NT2/D1 (cell line): ENCODE results near the gene ENOX1.

Experiments
- DNase-seq: peaks from one replicate; pipeline ENCODE4 v3.0.0-alpha.2; 2011; ENCODE audit warnings: low read depth, low spot score
- H3K27me3 ChIP-seq: 2 replicates; pipeline ENCODE4 v1.6.0; 2011; ENCODE audit warnings: mild to moderate bottlenecking; ENCODE audit not compliant: insufficient read length, insufficient read depth
- H3K36me3 ChIP-seq: 2 replicates; pipeline ENCODE4 v1.6.1; 2011; ENCODE audit warnings: mild to moderate bottlenecking, low read length, mixed read lengths; ENCODE audit not compliant: insufficient read depth, insufficient read length
- H3K4me1 ChIP-seq: 2 replicates; pipeline ENCODE4 v1.5.1; 2011; ENCODE audit not compliant: insufficient read depth, insufficient read length
- H3K4me3 ChIP-seq: 2 replicates; pipeline ENCODE4 v1.5.1; 2011; ENCODE audit warnings: low read depth; ENCODE audit not compliant: insufficient read length
- H3K9ac ChIP-seq: 2 replicates; pipeline ENCODE4 v1.6.0; 2011; ENCODE audit warnings: low read depth; ENCODE audit not compliant: insufficient read length
- H3K9me3 ChIP-seq: 2 replicates; pipeline ENCODE4 v1.5.1; 2011; ENCODE audit warnings: mild to moderate bottlenecking, low read length; ENCODE audit not compliant: insufficient read depth
- SUZ12 ChIP-seq: IDR thresholded peaks from 2 replicates; pipeline ENCODE4 v1.6.1; 2011; ENCODE audit not compliant: insufficient read length, insufficient read depth; ENCODE audit errors: extremely low read depth
- YY1 ChIP-seq: IDR thresholded peaks from 2 replicates; pipeline ENCODE4 v1.6.1; 2011; ENCODE audit not compliant: insufficient read length, insufficient read depth
- ZNF274 ChIP-seq: IDR thresholded peaks from 2 replicates; pipeline ENCODE4 v1.6.1; 2011; ENCODE audit warnings: mild to moderate bottlenecking, low read depth, low read length

Gene ENOX1

DNA sequence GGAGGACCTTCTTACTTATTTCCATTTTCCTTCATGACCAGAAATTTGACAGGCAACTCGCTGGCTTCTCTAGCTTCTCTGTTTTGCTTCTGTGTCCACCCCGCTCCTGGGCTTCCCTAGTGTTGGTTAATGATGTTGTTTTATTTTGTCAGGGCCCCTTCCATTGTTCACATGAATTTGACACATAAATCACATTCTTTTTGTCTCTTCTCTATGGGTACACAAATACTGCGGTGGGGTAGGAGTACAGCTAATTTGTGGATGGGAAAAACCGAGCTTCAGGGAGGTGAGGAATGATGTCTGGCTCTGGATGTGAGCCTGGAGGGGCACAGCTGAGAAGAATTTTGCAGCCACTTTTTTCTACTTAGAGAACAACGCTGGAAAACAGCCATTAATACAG is 563.6 kb downstream of the ENOX1 start:
- Histone ChIP-seq H3K27me3 (no peaks in the 10 kb centered on the region), H3K4me3 (no peak overlapping the region), H3K36me3 (no peaks in the 10 kb centered on the region), H3K9ac (no peak overlapping the region), H3K4me1 (no peaks in the 10 kb centered on the region), H3K9me3 (no peaks in the 10 kb centered on the region)
- no peak for TF ChIP-seq YY1
- no peak for TF ChIP-seq ZNF274
- no peak for TF ChIP-seq SUZ12
- no peak for DNase-seq

DNA sequence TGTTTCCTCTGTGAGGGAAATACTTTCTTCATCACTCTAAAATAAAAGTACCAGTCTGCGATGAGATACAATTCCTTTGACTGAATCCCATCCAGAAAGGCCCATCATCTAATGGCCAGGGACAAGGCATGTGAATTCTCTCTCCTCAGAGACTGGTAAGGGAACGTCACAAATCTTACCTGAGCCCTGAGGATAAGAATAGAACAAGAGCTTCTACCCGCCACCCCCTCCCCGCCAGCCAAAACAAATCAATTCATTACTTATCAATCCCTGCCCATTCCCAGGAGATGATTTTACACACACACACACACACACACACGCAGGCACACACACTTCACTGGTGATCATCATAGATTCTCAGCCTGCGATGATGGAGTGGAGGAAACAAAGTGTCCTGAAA is 564.7 kb downstream of the ENOX1 start:
- DNase-seq, result no peak
- no peaks in the 10 kb centered on the region for H3K36me3 ChIP-seq
- no peak overlapping the region for H3K4me3 ChIP-seq
- H3K9ac ChIP-seq, result no peak overlapping the region
- TF ChIP-seq YY1 (no peak), SUZ12 (no peak), ZNF274 (no peak)
- H3K4me1 ChIP-seq, result no peaks in the 10 kb centered on the region
- no peaks in the 10 kb centered on the region for H3K9me3 ChIP-seq
- no peaks in the 10 kb centered on the region for H3K27me3 ChIP-seq

DNA sequence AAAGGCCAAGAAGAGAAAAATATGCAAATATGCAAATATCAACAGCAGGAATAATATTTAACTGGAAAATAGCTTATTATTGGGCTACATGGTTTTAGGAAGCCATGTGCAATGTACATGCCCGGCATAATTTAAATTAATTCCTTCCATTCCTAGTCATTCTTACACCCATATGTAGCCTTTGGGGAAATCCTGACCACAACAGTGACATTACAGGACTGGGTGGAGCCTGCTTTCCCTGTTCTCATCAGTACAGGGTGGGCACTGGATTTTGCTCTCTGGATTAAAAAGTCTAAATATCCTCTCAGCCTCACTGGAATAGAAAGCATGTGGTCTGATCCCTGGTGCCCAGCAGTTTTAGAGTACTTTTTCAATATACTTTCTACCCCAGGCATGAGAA is 565.2 kb downstream of the ENOX1 start:
- Histone ChIP-seq H3K27me3 (no peaks in the 10 kb centered on the region), H3K36me3 (no peaks in the 10 kb centered on the region), H3K4me1 (no peaks in the 10 kb centered on the region), H3K4me3 (no peak overlapping the region), H3K9ac (no peak overlapping the region), H3K9me3 (no peaks in the 10 kb centered on the region)
- no peak for DNase-seq
- TF ChIP-seq ZNF274 (no peak), SUZ12 (no peak), YY1 (no peak)

DNA sequence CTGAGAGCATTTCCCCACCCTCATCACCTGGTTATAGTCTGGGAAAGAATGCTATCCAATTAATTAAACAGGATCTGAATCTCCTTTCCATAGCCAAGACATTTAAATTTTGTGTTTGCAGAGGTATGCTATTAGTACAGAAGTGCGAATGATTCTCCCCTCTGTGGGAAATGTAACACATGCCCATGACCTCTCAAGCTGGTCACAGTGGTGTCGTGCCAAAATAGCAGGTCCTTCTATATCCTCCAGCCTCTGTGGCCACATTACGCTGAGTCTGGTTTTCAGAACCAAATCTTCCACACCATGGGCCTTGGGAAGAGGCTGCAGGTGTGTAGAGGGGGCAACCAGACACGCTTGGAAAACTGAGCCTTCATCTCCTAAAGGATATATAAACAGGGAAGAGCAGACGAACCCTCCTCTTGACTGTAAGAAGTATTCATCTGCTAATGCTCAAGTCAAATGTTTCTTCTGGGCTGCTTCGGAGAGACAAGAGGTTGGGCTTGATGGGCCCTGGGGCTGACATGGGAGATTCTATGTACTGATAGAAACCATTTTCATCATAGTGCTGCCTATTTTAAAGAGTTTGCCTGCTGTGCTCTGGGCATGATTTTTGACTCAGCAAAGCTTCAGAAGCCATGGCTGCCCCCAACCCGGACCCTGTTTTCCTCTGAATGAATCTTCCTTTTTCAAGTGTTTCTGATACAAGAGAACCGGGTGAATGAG is 565.7 kb downstream of the ENOX1 start:
- TF ChIP-seq SUZ12 (no peak), YY1 (no peak), ZNF274 (no peak)
- no peak for DNase-seq
- no peaks in the 10 kb centered on the region for H3K27me3 ChIP-seq
- no peaks in the 10 kb centered on the region for H3K4me1 ChIP-seq
- H3K4me3 ChIP-seq, result no peak overlapping the region
- H3K9ac ChIP-seq, result no peak overlapping the region
- H3K36me3 ChIP-seq, result no peaks in the 10 kb centered on the region
- H3K9me3 ChIP-seq, result no peaks in the 10 kb centered on the region

DNA sequence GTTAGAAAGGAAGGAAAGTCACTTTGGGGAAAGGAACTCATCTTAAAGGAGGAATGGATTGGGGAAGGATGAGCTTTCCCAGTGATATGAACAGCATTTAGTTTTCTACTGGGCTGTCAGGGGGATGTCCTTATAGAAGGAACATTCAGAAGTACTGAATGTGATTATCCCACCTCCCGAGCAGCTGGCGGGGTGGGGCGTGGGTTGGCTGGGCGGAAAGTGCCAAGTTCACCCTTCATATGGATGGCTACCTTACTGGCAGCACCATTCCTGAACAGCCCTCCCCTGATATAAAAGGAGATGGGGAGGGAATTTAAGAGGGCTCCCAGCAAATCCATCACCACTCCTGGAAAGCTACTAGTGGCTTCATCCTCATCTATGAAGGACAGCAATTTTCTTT is 572.6 kb downstream of the ENOX1 start:
- Histone ChIP-seq H3K9me3 (no peaks in the 10 kb centered on the region), H3K36me3 (no peaks in the 10 kb centered on the region), H3K4me3 (no peak overlapping the region), H3K4me1 (no peaks in the 10 kb centered on the region), H3K9ac (no peak overlapping the region), H3K27me3 (no peaks in the 10 kb centered on the region)
- no peak for DNase-seq
- TF ChIP-seq SUZ12, result no peak
- TF ChIP-seq YY1, result no peak
- TF ChIP-seq ZNF274, result no peak

DNA sequence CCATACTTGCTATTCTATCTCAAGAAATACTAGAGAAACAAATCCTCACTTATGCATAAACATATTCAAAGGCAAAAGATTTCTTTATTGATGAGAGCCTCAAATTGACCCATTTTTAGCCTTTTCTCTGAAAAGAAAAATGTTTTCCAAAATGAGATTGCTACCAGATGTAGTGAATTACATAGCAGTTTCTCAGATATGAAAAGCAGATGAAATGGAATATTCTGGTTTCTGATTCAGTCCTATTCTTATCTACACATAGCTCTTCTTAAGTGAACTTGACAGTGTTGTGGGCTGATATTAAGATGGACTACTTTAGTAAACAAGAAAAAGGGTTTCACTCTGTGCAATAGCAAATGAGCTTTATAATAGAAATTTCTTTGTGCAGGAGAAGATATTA is 579.9 kb downstream of the ENOX1 start:
- Histone ChIP-seq H3K9ac (no peak overlapping the region), H3K4me1 (no peaks in the 10 kb centered on the region), H3K4me3 (no peak overlapping the region), H3K27me3 (no peaks in the 10 kb centered on the region), H3K9me3 (no peaks in the 10 kb centered on the region; the same call in 1 of the 2 replicates), H3K36me3 (no peaks in the 10 kb centered on the region)
- TF ChIP-seq SUZ12, result no peak
- DNase-seq, result no peak

DNA sequence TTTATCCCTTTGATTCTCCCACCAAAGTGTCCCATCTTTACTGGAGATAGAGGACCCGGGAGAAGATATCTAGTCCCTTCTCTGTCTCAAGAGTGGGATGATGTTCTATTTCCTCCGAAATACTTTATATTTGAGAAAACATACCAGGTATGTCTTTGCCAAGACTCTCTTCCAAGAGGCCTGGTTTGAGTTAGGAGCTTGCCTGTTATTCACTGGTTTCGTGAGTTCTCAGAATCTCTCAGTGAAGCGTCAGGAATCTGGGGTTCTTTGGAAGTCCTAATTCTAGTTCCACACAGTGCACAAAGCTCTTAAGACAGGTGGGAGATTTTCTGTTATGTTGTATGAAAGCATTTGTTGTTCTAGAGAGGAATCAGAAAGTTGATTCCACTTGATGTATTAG is 581.4 kb downstream of the ENOX1 start:
- no peak for DNase-seq
- TF ChIP-seq ZNF274 (no peak), YY1 (no peak), SUZ12 (no peak)
- H3K4me3 ChIP-seq, result no peak overlapping the region

More for the DNA sequence above, 581.4 kb downstream of the ENOX1 start:
- Histone ChIP-seq H3K4me1 (no peaks in the 10 kb centered on the region), H3K36me3 (no peaks in the 10 kb centered on the region), H3K9ac (no peak overlapping the region), H3K9me3 (no peaks in the 10 kb centered on the region; the same call in 1 of the 2 replicates), H3K27me3 (no peaks in the 10 kb centered on the region)
